H1 (cell line): ENCODE data around the gene RNPEPL1.

Experiments
- CEBPB ChIP-seq: IDR thresholded peaks from 2 replicates; pipeline ENCODE4 v1.6.1; 2012; ENCODE audit warnings: low read depth, low read length
- EP300 ChIP-seq, 2 experiments: IDR thresholded peaks; 1 replicate in 1 of 2; 2 replicates in 1 of 2; pipeline ENCODE4 v1.6.1; 2011 to 2012; ENCODE audit warnings: low read depth in 2 of 2, low read length in 2 of 2, mild to moderate bottlenecking in 2 of 2, borderline replicate concordance in 1 of 2, inconsistent platforms in 1 of 2, moderate library complexity in 1 of 2
- EZH2 ChIP-seq: fragments of 200-600 bp; sonication (generic); IDR thresholded peaks from 2 replicates; pipeline ENCODE4 v1.7.1; 2012; ENCODE audit warnings: low read depth, mild to moderate bottlenecking, moderate library complexity, low read length, inconsistent platforms; ENCODE audit not compliant: severe bottlenecking
- GABPA ChIP-seq: IDR thresholded peaks from 2 replicates; pipeline ENCODE4 v1.6.1; 2011; ENCODE audit warnings: mild to moderate bottlenecking, low read length, moderate library complexity, borderline replicate concordance; ENCODE audit not compliant: insufficient read depth
- HDAC6 ChIP-seq: IDR thresholded peaks from one replicate; pipeline ENCODE4 v1.7.1; 2012; ENCODE audit warnings: low read depth, mild to moderate bottlenecking, inconsistent platforms, low read length, moderate library complexity
- MAFK ChIP-seq: IDR thresholded peaks from 2 replicates; pipeline ENCODE4 v1.6.1; 2012; ENCODE audit warnings: low read depth, mild to moderate bottlenecking, improper control_type of control experiment, low read length
- POLR2A ChIP-seq, 2 experiments: IDR thresholded peaks; 1 replicate in 1 of 2; 2 replicates in 1 of 2; pipeline ENCODE4 v1.6.1; 2011; ENCODE audit warnings: low read depth in 2 of 2, low read length in 2 of 2, mild to moderate bottlenecking in 2 of 2; ENCODE audit errors: control extremely low read depth in 1 of 2
- POLR2AphosphoS5 ChIP-seq: IDR thresholded peaks from 2 replicates; pipeline ENCODE4 v1.6.1; 2011; ENCODE audit warnings: low read depth, low read length
- SIRT6 ChIP-seq: IDR thresholded peaks from one replicate; pipeline ENCODE4 v1.7.1; 2012; ENCODE audit warnings: low read length, inconsistent platforms
- TF ChIP-seq, protein P1 (sequence below), 3 experiments: IDR thresholded peaks; 1 replicate in 2 of 3; 2 replicates in 1 of 3; pipeline versions ENCODE4 v1.5.1 to v1.6.1; 2011; ENCODE audit warnings: low read length in 3 of 3, mild to moderate bottlenecking in 3 of 3, inconsistent platforms in 2 of 3, low read depth in 1 of 3, moderate library complexity in 1 of 3; ENCODE audit not compliant: insufficient read depth in 1 of 3; ENCODE audit errors: control extremely low read depth in 1 of 3

DNA sequence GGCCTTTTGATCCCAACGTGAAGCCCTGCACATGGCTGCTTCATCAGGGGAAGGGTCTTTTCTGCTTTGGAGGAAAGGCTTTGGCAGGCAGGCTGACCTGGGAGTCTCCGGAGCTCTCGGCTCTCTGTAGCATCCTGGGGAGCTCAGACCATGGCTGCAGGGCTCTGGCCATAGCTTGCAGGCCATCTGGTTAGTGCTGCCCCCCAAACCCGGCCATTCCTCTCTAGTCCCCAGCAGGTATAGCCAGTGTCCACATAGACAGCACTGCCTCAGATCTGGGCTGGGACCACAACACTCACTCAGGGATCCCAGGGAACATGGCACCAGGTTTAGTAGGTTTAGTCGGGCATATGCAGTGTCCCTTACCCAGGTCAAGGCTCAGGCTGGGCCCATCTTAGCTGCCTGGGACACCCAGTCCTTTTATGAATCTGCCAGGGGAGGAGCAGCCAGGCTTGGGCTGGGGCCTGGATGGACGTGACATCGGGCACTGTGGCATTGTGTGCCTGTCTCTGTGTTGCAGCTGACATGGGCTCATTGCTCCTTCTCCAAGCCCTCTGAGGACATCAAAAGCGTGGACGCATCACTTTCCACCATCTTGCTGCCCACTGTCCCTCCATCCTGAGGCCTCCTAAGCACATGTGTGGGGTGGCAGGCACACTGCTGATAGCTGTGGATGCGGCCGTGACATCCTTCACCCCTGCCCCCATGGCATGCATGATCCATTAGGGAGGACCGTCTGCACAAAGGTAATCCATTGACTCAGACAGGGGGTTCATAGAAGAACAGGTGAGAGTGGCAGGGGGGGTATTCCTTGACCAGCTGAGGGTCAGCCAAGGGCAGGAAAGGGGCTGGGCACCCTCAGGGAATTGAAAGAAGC lies 37.8 kb downstream of the RNPEPL1 start:
- TF ChIP-seq EP300 (IDR thresholded peaks at IDR 0.05; ENCODE audit: borderline replicate concordance in 1 of 2, low read depth in 2 of 2, low read length in 2 of 2) (no peak), POLR2A (IDR thresholded peaks at IDR 0.05; ENCODE audit: control extremely low read depth in 1 of 2, low read depth in 2 of 2, low read length in 2 of 2) (no peak), EZH2 (no peak), HDAC6 (no peak), MAFK (no peak), GABPA (no peak), SIRT6 (no peak), CEBPB (no peak), POLR2AphosphoS5 (no peak)
- TF ChIP-seq, protein P1, sequence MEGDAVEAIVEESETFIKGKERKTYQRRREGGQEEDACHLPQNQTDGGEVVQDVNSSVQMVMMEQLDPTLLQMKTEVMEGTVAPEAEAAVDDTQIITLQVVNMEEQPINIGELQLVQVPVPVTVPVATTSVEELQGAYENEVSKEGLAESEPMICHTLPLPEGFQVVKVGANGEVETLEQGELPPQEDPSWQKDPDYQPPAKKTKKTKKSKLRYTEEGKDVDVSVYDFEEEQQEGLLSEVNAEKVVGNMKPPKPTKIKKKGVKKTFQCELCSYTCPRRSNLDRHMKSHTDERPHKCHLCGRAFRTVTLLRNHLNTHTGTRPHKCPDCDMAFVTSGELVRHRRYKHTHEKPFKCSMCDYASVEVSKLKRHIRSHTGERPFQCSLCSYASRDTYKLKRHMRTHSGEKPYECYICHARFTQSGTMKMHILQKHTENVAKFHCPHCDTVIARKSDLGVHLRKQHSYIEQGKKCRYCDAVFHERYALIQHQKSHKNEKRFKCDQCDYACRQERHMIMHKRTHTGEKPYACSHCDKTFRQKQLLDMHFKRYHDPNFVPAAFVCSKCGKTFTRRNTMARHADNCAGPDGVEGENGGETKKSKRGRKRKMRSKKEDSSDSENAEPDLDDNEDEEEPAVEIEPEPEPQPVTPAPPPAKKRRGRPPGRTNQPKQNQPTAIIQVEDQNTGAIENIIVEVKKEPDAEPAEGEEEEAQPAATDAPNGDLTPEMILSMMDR (IDR thresholded peaks at IDR 0.05; ENCODE audit: control extremely low read depth in 1 of 3, insufficient read depth in 1 of 3, low read depth in 1 of 3, low read length in 3 of 3) = no peak
